Nephron progenitor cell (in vitro differentiated cells): Measurements from ENCODE around the gene MACF1.

Experiments
- DNase-seq: peaks from one replicate; pipeline ENCODE4 v3.0.0; 2021
- H3K27ac Mint-ChIP-seq: 2 replicates; pipeline ENCODE4 v1.8.0; 2021; ENCODE audit warnings: mild to moderate bottlenecking, moderate library complexity, mixed read lengths
- H3K27me3 Mint-ChIP-seq: 2 replicates; pipeline ENCODE4 v1.8.0; 2021; ENCODE audit warnings: mild to moderate bottlenecking, low read depth, mixed read lengths; ENCODE audit not compliant: poor library complexity
- H3K36me3 Mint-ChIP-seq: 2 replicates; pipeline ENCODE4 v1.8.0; 2021; ENCODE audit warnings: low read depth, mixed read lengths
- H3K4me1 Mint-ChIP-seq: 2 replicates; pipeline ENCODE4 v1.8.0; 2021; ENCODE audit warnings: mixed read lengths
- H3K4me3 Mint-ChIP-seq: 2 replicates; pipeline ENCODE4 v1.8.0; 2021; ENCODE audit warnings: mild to moderate bottlenecking, moderate library complexity, mixed read lengths
- H3K9me3 Mint-ChIP-seq: 2 replicates; pipeline ENCODE4 v1.8.0; 2021; ENCODE audit warnings: mild to moderate bottlenecking, moderate library complexity, mixed read lengths
- TF ChIP-seq, protein P1 (sequence below): fragments of 200-600 bp; sonication (generic); IDR thresholded peaks from 2 replicates; pipeline ENCODE4 v1.5.0; 2021; ENCODE audit warnings: antibody characterized with exemption

The MACF1 gene

DNA sequence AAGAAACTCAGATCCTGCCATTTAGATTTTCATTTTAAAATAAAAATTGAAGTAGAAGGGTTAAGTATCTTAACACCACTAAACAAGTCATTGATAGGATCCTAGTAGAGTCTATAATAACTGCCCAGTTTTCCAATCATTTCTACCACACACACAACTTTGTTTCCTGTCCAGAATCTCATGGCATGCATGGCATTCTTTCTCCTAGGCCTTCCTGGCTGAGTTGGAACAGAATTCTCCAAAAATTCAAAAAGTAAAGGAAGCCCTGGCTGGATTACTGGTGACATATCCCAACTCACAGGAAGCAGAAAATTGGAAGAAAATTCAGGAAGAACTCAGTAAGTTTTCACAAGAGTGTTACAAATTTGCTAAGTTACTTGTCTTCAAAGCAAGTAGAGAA, 175.5 kb downstream of the MACF1 start:
- no peak for DNase-seq
- H3K27me3 Mint-ChIP-seq, result no peaks in the 10 kb centered on the region
- H3K4me1 Mint-ChIP-seq, result no peaks in the 10 kb centered on the region
- H3K9me3 Mint-ChIP-seq, result no peaks in the 10 kb centered on the region
- no peak overlapping the region for H3K27ac Mint-ChIP-seq
- no peak overlapping the region for H3K4me3 Mint-ChIP-seq
- TF ChIP-seq, protein P1, sequence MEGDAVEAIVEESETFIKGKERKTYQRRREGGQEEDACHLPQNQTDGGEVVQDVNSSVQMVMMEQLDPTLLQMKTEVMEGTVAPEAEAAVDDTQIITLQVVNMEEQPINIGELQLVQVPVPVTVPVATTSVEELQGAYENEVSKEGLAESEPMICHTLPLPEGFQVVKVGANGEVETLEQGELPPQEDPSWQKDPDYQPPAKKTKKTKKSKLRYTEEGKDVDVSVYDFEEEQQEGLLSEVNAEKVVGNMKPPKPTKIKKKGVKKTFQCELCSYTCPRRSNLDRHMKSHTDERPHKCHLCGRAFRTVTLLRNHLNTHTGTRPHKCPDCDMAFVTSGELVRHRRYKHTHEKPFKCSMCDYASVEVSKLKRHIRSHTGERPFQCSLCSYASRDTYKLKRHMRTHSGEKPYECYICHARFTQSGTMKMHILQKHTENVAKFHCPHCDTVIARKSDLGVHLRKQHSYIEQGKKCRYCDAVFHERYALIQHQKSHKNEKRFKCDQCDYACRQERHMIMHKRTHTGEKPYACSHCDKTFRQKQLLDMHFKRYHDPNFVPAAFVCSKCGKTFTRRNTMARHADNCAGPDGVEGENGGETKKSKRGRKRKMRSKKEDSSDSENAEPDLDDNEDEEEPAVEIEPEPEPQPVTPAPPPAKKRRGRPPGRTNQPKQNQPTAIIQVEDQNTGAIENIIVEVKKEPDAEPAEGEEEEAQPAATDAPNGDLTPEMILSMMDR, result no peak
- peaks cover 74% of the 10 kb centered on the region for H3K36me3 Mint-ChIP-seq

DNA sequence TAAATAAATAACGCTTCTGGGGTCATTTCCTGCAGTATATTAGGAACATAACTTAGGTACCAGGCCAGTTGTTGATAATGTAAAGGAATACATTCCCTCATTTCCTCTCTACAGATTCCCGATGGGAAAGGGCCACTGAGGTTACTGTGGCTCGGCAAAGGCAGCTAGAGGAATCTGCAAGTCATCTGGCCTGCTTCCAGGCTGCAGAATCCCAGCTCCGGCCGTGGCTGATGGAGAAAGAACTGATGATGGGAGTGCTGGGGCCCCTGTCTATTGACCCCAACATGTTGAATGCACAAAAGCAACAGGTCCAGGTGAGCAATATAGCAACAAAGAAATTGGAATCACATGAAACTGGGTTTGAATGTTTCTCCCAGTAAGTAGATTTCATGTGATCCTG, 177.3 kb downstream of the MACF1 start:
- Mint-ChIP-seq H3K4me1 (peaks cover 6% of the 10 kb centered on the region), H3K4me3 (no peak overlapping the region), H3K27me3 (no peaks in the 10 kb centered on the region), H3K9me3 (no peaks in the 10 kb centered on the region), H3K27ac (no peak overlapping the region), H3K36me3 (peaks cover 79% of the 10 kb centered on the region)
- no peak for DNase-seq
- TF ChIP-seq, protein P1, result no peak

DNA sequence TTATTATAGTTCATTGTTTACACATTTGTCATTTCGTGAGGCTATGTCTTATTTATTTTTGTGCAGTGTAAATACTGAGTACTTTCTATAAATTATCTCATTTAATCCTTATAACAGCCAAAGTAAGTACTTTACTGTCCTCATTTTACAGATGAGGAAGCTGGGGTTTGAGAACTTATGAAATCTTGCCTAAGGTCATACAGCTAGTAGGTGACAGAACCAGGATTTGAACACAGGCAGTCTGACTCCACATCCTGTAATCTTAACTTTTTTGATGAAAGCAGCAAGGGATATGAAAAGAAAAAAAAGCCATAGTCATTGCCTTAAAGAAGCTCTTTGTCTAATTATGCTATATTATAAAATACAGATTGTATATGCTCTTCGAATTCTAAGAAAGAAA, 179.8 kb downstream of the MACF1 start:
- TF ChIP-seq, protein P1, result no peak
- H3K4me3 Mint-ChIP-seq, result no peak overlapping the region
- H3K27ac Mint-ChIP-seq, result no peak overlapping the region
- H3K4me1 Mint-ChIP-seq, result peaks cover 6% of the 10 kb centered on the region
- peaks cover 90% of the 10 kb centered on the region for H3K36me3 Mint-ChIP-seq
- DNase-seq, result no peak
- H3K9me3 Mint-ChIP-seq, result no peaks in the 10 kb centered on the region
- no peaks in the 10 kb centered on the region for H3K27me3 Mint-ChIP-seq

DNA sequence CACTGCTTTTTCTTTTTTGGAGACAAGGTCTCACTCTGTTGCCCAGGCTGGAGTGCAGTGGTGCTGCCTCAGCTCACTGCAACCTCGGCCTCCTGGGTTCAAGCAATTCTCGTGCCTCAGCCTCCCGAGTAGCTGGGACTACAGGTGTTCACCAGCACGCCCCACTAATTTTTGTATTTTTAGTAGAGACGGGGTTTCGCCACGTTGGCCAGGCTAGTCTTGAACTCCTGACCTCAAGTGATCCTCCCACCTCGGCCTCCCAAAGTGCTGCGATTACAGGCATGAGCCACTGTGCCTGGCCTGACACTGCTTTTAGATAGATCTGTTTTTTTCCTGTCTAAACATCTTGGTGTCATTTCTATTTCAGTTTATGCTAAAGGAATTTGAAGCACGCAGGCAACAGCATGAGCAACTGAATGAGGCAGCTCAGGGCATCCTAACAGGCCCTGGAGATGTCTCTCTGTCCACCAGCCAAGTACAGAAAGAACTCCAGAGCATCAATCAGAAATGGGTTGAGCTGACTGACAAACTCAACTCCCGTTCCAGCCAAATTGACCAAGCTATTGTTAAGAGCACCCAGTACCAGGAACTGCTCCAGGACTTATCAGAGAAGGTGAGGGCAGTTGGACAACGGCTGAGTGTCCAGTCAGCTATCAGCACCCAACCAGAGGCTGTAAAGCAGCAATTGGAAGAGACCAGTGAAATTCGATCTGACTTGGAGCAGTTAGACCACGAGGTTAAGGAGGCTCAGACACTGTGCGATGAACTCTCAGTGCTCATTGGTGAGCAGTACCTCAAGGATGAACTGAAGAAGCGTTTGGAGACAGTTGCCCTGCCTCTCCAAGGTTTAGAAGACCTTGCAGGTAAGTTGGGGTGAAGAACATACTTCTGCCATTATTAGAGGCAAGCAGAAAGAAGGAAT, 180.8 kb downstream of the MACF1 start:
- no peak overlapping the region for H3K4me3 Mint-ChIP-seq

DNA sequence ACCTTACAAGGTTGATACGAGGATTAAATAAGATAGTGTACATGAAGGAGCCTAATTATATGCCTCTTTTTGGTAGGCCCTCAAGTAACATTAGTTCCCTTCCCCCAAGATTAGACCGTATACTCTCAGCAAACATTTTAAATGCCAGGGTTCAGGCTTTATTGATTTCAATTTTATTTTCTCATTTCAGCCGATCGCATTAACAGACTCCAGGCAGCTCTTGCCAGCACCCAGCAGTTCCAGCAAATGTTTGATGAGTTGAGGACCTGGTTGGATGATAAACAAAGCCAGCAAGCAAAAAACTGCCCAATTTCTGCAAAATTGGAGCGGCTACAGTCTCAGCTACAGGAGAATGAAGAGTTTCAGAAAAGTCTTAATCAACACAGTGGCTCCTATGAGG, 182.5 kb downstream of the MACF1 start:
- peaks cover 16% of the 10 kb centered on the region for H3K4me1 Mint-ChIP-seq
- no peaks in the 10 kb centered on the region for H3K27me3 Mint-ChIP-seq
- H3K9me3 Mint-ChIP-seq, result no peaks in the 10 kb centered on the region
- H3K36me3 Mint-ChIP-seq, result peaks cover 86% of the 10 kb centered on the region
- H3K27ac Mint-ChIP-seq, result peak overlapping the region; percentile 77
- DNase-seq, result no peak
- TF ChIP-seq, protein P1, result no peak
- no peak overlapping the region for H3K4me3 Mint-ChIP-seq

More for the DNA sequence above, 180.8 kb downstream of the MACF1 start:
- peaks cover 6% of the 10 kb centered on the region for H3K4me1 Mint-ChIP-seq
- H3K9me3 Mint-ChIP-seq, result no peaks in the 10 kb centered on the region
- TF ChIP-seq, protein P1, result no peak
- H3K27ac Mint-ChIP-seq, result peak overlapping the region; percentile 79
- no peak for DNase-seq
- H3K36me3 Mint-ChIP-seq, result peaks cover 89% of the 10 kb centered on the region
- H3K27me3 Mint-ChIP-seq, result no peaks in the 10 kb centered on the region

DNA sequence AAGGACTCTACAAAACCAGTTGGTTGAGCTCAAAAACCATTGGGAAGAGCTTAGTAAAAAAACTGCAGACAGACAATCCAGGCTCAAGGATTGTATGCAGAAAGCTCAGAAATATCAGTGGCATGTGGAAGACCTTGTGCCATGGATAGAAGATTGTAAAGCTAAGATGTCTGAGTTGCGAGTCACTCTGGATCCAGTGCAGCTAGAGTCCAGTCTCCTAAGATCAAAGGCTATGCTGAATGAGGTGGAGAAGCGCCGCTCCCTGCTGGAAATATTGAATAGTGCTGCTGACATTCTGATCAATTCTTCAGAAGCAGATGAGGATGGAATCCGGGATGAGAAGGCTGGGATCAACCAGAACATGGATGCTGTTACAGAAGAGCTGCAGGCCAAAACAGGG, 183.0 kb downstream of the MACF1 start:
- H3K4me1 Mint-ChIP-seq, result peaks cover 20% of the 10 kb centered on the region
- H3K9me3 Mint-ChIP-seq, result no peaks in the 10 kb centered on the region
- H3K27ac Mint-ChIP-seq, result peak overlapping the region; percentile 77
- DNase-seq, result no peak
- peaks cover 81% of the 10 kb centered on the region for H3K36me3 Mint-ChIP-seq
- H3K4me3 Mint-ChIP-seq, result no peak overlapping the region
- no peaks in the 10 kb centered on the region for H3K27me3 Mint-ChIP-seq
- TF ChIP-seq, protein P1, result no peak
